Activated T-cell treated with anti-CD3 and anti-CD28 coated beads, Interleukin-2, amount 50 U/mL, for 24 hours (primary cell): Measurements from ENCODE around the gene CRACR2B.

Source experiments
- DNase-seq: peaks from one replicate; pipeline ENCODE4 v3.0.0-alpha.2; 2020
- H3K27ac Mint-ChIP-seq: 2 replicates; pipeline ENCODE4 v1.8.0; 2020; ENCODE audit warnings: mild to moderate bottlenecking, mixed read lengths
- H3K27me3 Mint-ChIP-seq: 2 replicates; pipeline ENCODE4 v1.8.0; 2020; ENCODE audit warnings: mixed read lengths
- H3K36me3 Mint-ChIP-seq: 2 replicates; pipeline ENCODE4 v1.8.0; 2020; ENCODE audit warnings: low read depth, mixed read lengths
- H3K4me1 Mint-ChIP-seq: 2 replicates; pipeline ENCODE4 v1.8.0; 2020; ENCODE audit warnings: low read depth, mixed read lengths
- H3K4me3 Mint-ChIP-seq: 2 replicates; pipeline ENCODE4 v1.8.0; 2020; ENCODE audit warnings: mild to moderate bottlenecking, moderate library complexity, mixed read lengths
- H3K9me3 Mint-ChIP-seq: 2 replicates; pipeline ENCODE4 v1.8.0; 2020; ENCODE audit warnings: mixed read lengths

The CRACR2B gene

DNA sequence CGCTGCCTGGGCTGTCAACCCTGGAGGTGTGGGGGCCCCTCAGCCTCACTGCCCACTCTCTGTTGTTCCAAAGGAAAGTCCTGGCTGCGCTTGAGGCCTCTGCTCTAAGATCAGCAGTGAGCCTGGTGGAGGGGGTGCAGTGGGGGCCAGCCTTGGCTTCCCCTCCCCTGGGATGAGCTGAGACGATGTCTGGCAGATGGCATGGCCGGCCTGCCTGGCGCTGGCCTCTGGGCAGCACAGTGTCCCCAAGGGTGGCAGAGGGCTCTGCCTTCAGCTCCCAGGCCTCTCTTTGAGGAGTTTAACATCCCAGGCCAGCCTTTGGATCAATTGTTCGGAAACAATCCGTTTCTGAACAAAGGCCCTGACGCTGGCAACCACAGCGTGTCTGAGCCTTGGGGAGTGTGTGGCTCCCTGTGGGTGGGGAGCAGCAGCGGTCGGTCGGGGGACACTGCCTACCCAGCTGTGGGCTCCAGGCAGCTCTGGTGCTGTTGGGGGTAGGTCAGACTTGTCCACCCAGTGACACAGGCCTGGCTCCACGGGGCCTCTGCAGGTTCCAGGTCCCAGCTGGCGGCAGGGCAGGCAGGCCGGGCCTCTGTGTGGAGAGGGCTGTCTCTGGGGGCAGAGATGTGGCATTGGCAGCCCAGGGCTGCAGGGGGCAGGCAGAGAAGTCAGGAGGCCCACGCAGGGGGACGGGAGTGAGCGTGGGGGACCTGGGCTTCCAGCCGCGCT, 27.0 kb downstream of the CRACR2B start:
- Mint-ChIP-seq H3K27ac (no peak overlapping the region), H3K4me3 (no peak overlapping the region), H3K9me3 (no peaks in the 10 kb centered on the region), H3K4me1 (peaks cover 1% of the 10 kb centered on the region), H3K27me3 (peaks cover 5% of the 10 kb centered on the region), H3K36me3 (no peaks in the 10 kb centered on the region)
- no peak for DNase-seq

- Mint-ChIP-seq H3K4me3 (no peak overlapping the region), H3K9me3 (no peaks in the 10 kb centered on the region), H3K27me3 (peaks cover 5% of the 10 kb centered on the region), H3K36me3 (no peaks in the 10 kb centered on the region), H3K27ac (no peak overlapping the region), H3K4me1 (peaks cover 1% of the 10 kb centered on the region)
- no peak for DNase-seq
These were observed 27.6 kb downstream of the CRACR2B start for GRCh38 chr11:855330-855674.

DNA sequence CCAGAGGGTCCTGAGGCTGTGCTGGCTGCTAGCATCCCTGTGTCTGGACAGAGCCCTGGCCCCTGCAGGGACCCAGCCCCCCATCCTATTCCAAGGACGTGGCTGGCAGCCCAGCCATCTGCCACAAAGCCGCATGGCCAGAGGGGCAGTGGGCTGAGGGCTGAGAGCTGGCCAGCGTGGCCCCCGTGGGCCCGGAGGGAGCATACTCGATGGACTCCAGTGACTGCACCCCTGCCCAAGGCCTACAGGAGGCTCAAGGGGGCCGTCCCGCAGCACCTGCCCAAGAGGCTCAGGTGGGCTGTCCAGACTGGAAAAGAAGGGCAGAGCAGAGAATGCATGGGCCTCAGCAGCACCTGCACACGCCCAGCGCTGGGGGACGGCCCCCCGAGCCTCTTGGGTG, 28.1 kb downstream of the CRACR2B start:
- DNase-seq, result no peak
- Mint-ChIP-seq H3K27me3 (peaks cover 5% of the 10 kb centered on the region), H3K9me3 (no peaks in the 10 kb centered on the region), H3K36me3 (no peaks in the 10 kb centered on the region), H3K27ac (no peak overlapping the region), H3K4me1 (peaks cover 1% of the 10 kb centered on the region), H3K4me3 (no peak overlapping the region)

GRCh38 chr11:856397-856796, 28.7 kb downstream of the CRACR2B start:
- Mint-ChIP-seq H3K27me3 (no peaks in the 10 kb centered on the region), H3K9me3 (no peaks in the 10 kb centered on the region), H3K4me1 (peaks cover 1% of the 10 kb centered on the region), H3K4me3 (no peak overlapping the region), H3K27ac (no peak overlapping the region), H3K36me3 (no peaks in the 10 kb centered on the region)
- DNase-seq, result no peak

DNA sequence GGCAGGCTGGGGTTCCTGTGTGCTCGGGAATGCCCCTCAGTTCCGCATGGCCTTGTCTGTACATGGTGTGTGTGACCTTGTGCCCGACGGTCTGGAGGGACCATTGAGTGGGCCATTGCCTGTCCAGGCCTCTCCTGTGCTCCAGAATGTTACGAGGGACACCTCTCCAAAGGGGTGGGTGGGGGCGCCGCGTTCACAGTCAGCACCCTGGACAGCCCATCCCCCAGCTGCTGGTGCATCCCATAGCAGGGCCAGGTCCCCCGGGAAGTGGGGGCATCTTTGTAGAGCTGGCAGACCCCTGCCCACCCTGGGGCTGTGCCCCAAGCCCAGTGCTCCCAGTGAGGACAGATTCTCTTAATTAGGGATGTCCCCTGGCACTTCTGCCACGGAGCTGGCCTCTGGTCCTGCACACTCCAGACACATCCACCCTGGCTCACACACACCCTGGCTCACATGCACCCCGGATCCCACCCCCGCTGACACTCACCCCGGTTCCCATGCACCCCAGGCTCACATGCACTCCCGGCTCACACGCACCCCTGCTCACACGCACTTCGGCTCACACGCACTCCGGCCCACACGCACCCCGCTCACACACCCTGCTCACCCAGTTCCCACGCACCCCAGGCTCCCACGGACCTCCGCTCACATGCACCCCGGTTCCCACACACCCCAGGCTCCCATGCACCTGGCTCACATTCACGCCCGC, 30.5 kb downstream of the CRACR2B start:
- Mint-ChIP-seq H3K9me3 (no peaks in the 10 kb centered on the region), H3K27me3 (no peaks in the 10 kb centered on the region), H3K36me3 (no peaks in the 10 kb centered on the region), H3K27ac (no peak overlapping the region), H3K4me1 (peaks cover 1% of the 10 kb centered on the region), H3K4me3 (no peak overlapping the region)
- no peak for DNase-seq

GRCh38 chr11:858762-859339, 31.1 kb downstream of the CRACR2B start:
- Mint-ChIP-seq H3K9me3 (no peaks in the 10 kb centered on the region), H3K27ac (no peak overlapping the region), H3K4me3 (no peak overlapping the region), H3K4me1 (peaks cover 1% of the 10 kb centered on the region), H3K27me3 (no peaks in the 10 kb centered on the region), H3K36me3 (no peaks in the 10 kb centered on the region)
- DNase-seq, result no peak

DNA sequence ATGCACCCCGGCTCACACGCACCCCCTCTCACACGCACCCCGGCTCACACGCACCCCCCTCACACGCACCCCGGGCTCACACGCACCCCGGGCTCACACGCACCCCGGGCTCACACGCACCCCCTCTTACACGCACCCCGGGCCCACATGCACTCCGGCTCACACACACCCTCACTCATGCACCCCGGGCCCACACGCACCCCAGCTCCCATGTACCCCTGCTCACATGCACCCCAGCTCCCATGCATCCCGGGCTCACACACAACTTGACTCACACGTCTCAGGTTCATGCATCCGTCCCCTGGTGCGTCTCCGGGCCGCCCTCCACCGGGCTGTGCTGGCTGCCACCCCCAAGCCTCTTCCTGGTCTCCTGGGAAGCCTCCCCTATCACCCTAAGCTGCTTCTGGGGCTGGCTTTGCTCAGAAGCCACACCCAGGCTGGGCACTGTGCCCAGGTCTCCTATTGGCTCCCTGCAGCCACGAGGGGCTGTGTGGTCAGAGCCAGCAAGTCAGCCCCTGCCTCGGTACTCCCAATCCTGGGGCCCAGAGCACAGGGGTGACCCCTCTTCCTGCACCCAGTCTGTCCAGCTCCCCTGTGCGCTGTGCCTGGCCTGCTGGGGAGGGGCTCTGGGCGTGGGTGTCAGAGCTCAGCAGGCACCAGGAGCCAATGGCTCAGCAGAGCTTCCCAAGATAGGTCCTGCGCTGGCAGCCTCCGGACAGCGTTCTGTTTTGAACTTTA, 31.8 kb downstream of the CRACR2B start:
- no peaks in the 10 kb centered on the region for H3K9me3 Mint-ChIP-seq
- H3K36me3 Mint-ChIP-seq, result no peaks in the 10 kb centered on the region
- DNase-seq, result no peak
- peaks cover 1% of the 10 kb centered on the region for H3K4me1 Mint-ChIP-seq
- no peak overlapping the region for H3K27ac Mint-ChIP-seq
- no peak overlapping the region for H3K4me3 Mint-ChIP-seq
- no peaks in the 10 kb centered on the region for H3K27me3 Mint-ChIP-seq

- H3K36me3 Mint-ChIP-seq, result no peaks in the 10 kb centered on the region
These were observed 32.8 kb downstream of the CRACR2B start for GRCh38 chr11:860234-861104.

GRCh38 chr11:861105-861479, 33.4 kb downstream of the CRACR2B start:
- peak overlapping the region; percentile 57 for H3K27ac Mint-ChIP-seq
- no peaks in the 10 kb centered on the region for H3K27me3 Mint-ChIP-seq
- peaks cover 3% of the 10 kb centered on the region for H3K36me3 Mint-ChIP-seq

More at GRCh38 chr11:860234-861104, 32.8 kb downstream of the CRACR2B start:
- Mint-ChIP-seq H3K9me3 (no peaks in the 10 kb centered on the region), H3K27ac (peak overlapping the region; percentile 22), H3K4me1 (peaks cover 1% of the 10 kb centered on the region), H3K27me3 (no peaks in the 10 kb centered on the region), H3K4me3 (no peak overlapping the region)
- no peak for DNase-seq

DNA sequence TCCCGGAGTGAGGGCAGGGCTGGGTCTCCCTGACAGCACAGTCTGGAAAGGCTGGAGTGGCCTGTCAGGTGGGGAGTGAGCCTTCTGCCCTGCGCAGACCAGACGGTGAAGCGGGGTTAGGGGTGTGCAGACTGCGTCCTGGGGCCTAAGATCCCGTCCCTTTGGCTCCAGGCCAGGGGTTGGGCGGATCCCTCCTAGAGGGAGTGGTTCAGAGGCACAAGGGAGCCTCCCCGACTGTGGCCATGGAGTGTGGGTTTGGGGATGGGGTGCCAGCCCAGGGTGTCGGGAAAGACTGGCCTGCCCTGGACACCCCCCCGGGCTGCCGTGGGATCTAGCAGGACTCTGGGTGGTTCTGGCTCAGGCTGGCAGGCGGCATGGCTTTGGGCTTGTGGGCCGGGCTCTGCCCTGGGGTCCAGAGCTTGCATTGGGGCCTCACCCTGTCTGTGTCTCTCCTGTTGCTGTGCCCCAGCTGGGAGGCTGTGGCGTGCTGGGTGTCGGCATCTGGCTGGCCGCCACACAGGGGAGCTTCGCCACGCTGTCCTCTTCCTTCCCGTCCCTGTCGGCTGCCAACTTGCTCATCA, 34.5 kb downstream of the CRACR2B start:
- Mint-ChIP-seq H3K4me1 (no peaks in the 10 kb centered on the region), H3K4me3 (no peak overlapping the region), H3K9me3 (no peaks in the 10 kb centered on the region), H3K36me3 (peaks cover 3% of the 10 kb centered on the region), H3K27me3 (no peaks in the 10 kb centered on the region), H3K27ac (no peak overlapping the region)
- DNase-seq, result no peak

More at GRCh38 chr11:861105-861479, 33.4 kb downstream of the CRACR2B start:
- DNase-seq, result no peak
- Mint-ChIP-seq H3K9me3 (no peaks in the 10 kb centered on the region), H3K4me1 (peaks cover 1% of the 10 kb centered on the region), H3K4me3 (no peak overlapping the region)

- Mint-ChIP-seq H3K27ac (no peak overlapping the region), H3K4me1 (no peaks in the 10 kb centered on the region), H3K27me3 (no peaks in the 10 kb centered on the region), H3K36me3 (peaks cover 3% of the 10 kb centered on the region), H3K4me3 (no peak overlapping the region), H3K9me3 (no peaks in the 10 kb centered on the region)
- DNase-seq, result no peak
These were observed 34.9 kb downstream of the CRACR2B start for GRCh38 chr11:862696-863022.

DNA sequence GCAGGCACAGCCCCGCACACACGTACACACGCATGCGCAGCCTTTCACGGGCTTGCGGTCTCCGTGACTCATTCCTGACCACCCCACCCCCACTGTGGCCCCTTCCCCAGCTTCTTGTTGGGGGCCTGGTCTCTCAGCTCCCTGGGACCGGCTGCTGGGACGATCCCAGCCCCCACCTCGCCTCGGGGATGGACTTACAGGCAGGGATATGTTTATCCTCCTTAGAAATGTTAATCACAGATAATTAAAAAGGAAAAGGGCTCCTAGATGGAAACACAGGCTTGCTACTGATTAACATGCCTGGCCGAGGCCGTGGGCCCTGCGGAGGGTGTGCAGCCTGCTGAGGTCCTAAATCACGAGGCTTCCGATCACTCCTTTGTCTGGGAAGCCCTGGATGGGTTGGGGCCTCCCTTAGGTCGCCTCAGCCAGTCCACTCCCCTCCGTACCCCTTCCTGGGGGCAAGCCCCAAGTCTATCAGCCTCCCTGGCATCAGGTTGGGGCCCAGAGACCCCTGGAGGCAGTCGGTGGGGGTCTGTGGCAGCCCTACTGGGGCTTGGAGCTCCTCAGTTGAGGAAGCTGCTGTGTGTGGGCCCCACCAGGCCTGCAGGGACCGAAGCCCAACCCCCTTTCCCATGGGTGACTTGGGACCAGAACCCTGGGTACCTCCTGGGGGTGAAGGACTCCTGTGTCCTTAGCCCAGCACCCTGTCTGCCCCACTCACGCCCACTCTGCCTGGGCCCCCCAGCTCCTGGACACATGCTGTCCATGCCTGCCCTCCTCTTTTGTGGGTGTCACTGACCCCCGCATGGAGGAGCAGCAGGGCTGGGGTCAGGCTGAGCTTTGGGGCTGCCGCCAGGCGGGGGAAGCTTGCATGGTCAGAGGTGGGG, 35.5 kb downstream of the CRACR2B start:
- no peak overlapping the region for H3K27ac Mint-ChIP-seq
- H3K36me3 Mint-ChIP-seq, result peaks cover 5% of the 10 kb centered on the region
- no peak for DNase-seq
- H3K27me3 Mint-ChIP-seq, result no peaks in the 10 kb centered on the region
- no peak overlapping the region for H3K4me3 Mint-ChIP-seq
- no peaks in the 10 kb centered on the region for H3K4me1 Mint-ChIP-seq
- H3K9me3 Mint-ChIP-seq, result no peaks in the 10 kb centered on the region
